Skeletal muscle tissue (tissue), 4 donors: ENCODE data around the gene CLCA2. TPM values are rescaled to one million over a fixed set of nuclear protein-coding genes. Genes with fewer than 3 reads are reported as not detected.

Source experiments
- H3K27ac ChIP-seq: one replicate; pipeline ENCODE4 v1.7.0; 2013; ENCODE audit warnings: mild to moderate bottlenecking, low read depth, low read length, inconsistent platforms
- H3K27me3 ChIP-seq, 3 donors: one replicate each; pipeline ENCODE4 v1.7.0; 2013; ENCODE audit warnings: low read length in 3 of 3; ENCODE audit not compliant: control insufficient read depth in 3 of 3, insufficient read depth in 3 of 3
- H3K36me3 ChIP-seq, 3 donors: one replicate each; pipeline ENCODE4 v1.7.0; 2013; ENCODE audit warnings: low read length in 3 of 3; ENCODE audit not compliant: control insufficient read depth in 3 of 3, insufficient read depth in 3 of 3
- H3K4me1 ChIP-seq, 3 donors: one replicate each; pipeline ENCODE4 v1.7.0; 2013; ENCODE audit warnings: low read length in 3 of 3, mild to moderate bottlenecking in 3 of 3; ENCODE audit not compliant: control insufficient read depth in 3 of 3, insufficient read depth in 3 of 3
- H3K4me3 ChIP-seq, 3 donors: one replicate each; pipeline ENCODE4 v1.7.0; 2013; ENCODE audit warnings: low read length in 3 of 3
- H3K9ac ChIP-seq, 3 donors: one replicate each; pipeline ENCODE4 v1.7.0; 2013; ENCODE audit warnings: low read length in 3 of 3, mild to moderate bottlenecking in 3 of 3, moderate library complexity in 2 of 3, low read depth in 1 of 3
- H3K9me3 ChIP-seq, 3 donors: one replicate each; pipeline ENCODE4 v1.7.0; 2013; ENCODE audit warnings: low read length in 3 of 3; ENCODE audit not compliant: control insufficient read depth in 3 of 3
- total RNA-seq: library from RNA; depleted of rRNA; stranded (reverse); fragments of >200 nt; gene quantifications from one replicate; pipeline ENCODE4 v1.2.3, GENCODE V29; 2014
- donor health status: Osteomylitis.

CLCA2 gene
- total RNA-seq, 1 donor from 2014 or later, result not detected

GRCh38 chr1:86389307-86389706 lies 34.7 kb upstream of the CLCA2 start:
- Histone ChIP-seq H3K9me3 (no peaks in the 10 kb centered on the region), H3K9ac (no peak overlapping the region), H3K36me3 (no peaks in the 10 kb centered on the region), H3K27me3 (no peaks in the 10 kb centered on the region), H3K27ac (no peak overlapping the region), H3K4me3 (no peak overlapping the region), H3K4me1 (no peaks in the 10 kb centered on the region)

GRCh38 chr1:86394416-86394815 lies 29.6 kb upstream of the CLCA2 start:
- H3K4me1 ChIP-seq, result peaks cover 9 to 15% (median 9%) of the 10 kb centered on the region in 3 donors
- no peak overlapping the region for H3K9ac ChIP-seq
- H3K9me3 ChIP-seq, result no peaks in the 10 kb centered on the region
- no peaks in the 10 kb centered on the region for H3K36me3 ChIP-seq
- H3K27ac ChIP-seq, result no peak overlapping the region
- no peak overlapping the region for H3K4me3 ChIP-seq
- no peaks in the 10 kb centered on the region for H3K27me3 ChIP-seq

GRCh38 chr1:86395751-86396497 lies 28.0 kb upstream of the CLCA2 start, which contains the start of gene ODF2L:
Gene ODF2L, minus strand, starts transcription at chr1:86396323. Its CDS starts 9,296 bp downstream, at chr1:86387027.
- Histone ChIP-seq H3K36me3 (no peaks in the 10 kb centered on the region), H3K4me1 (peaks cover 9 to 15% (median 9%) of the 10 kb centered on the region in 3 donors), H3K9me3 (no peaks in the 10 kb centered on the region), H3K9ac (peak within 1 kb of the TSS; percentile 84 to 86 (median 84)), H3K4me3 (peak within 1 kb of the TSS; percentile 91 to 97 (median 94)), H3K27ac (peak within 1 kb of the TSS; percentile 79), H3K27me3 (no peaks in the 10 kb centered on the region)

GRCh38 chr1:86396498-86396890 lies 27.5 kb upstream of the CLCA2 start:
- H3K9ac ChIP-seq, result peak overlapping the region; percentile 84 to 86 (median 84)
- no peaks in the 10 kb centered on the region for H3K9me3 ChIP-seq
- no peaks in the 10 kb centered on the region for H3K27me3 ChIP-seq
- H3K4me1 ChIP-seq, result peaks cover 9 to 15% (median 9%) of the 10 kb centered on the region in 3 donors
- peak overlapping the region; percentile 79 for H3K27ac ChIP-seq
- H3K4me3 ChIP-seq, result peak overlapping the region; percentile 91 to 97 (median 94)
- H3K36me3 ChIP-seq, result no peaks in the 10 kb centered on the region

- Histone ChIP-seq H3K4me1 (no peaks in the 10 kb centered on the region), H3K27ac (no peak overlapping the region), H3K9me3 (no peaks in the 10 kb centered on the region), H3K4me3 (no peak overlapping the region), H3K36me3 (no peaks in the 10 kb centered on the region), H3K9ac (no peak overlapping the region), H3K27me3 (no peaks in the 10 kb centered on the region)
These were observed 14.5 kb upstream of the CLCA2 start for GRCh38 chr1:86409416-86410021.

- Histone ChIP-seq H3K4me3 (no peak overlapping the region), H3K27me3 (no peaks in the 10 kb centered on the region), H3K9ac (no peak overlapping the region), H3K4me1 (no peaks in the 10 kb centered on the region), H3K9me3 (no peaks in the 10 kb centered on the region), H3K27ac (no peak overlapping the region), H3K36me3 (no peaks in the 10 kb centered on the region)
These were observed 13.1 kb upstream of the CLCA2 start for GRCh38 chr1:86410879-86411278.

- no peaks in the 10 kb centered on the region for H3K9me3 ChIP-seq
- no peaks in the 10 kb centered on the region for H3K27me3 ChIP-seq
- H3K27ac ChIP-seq, result no peak overlapping the region
- no peak overlapping the region for H3K4me3 ChIP-seq
- no peaks in the 10 kb centered on the region for H3K36me3 ChIP-seq
- H3K9ac ChIP-seq, result no peak overlapping the region
- H3K4me1 ChIP-seq, result no peaks in the 10 kb centered on the region
These were observed 7.6 kb upstream of the CLCA2 start for GRCh38 chr1:86416343-86416742.

GRCh38 chr1:86419277-86419903 lies 4.6 kb upstream of the CLCA2 start:
- Histone ChIP-seq H3K4me1 (peaks cover 3 to 11% (median 6%) of the 10 kb centered on the region in 3 donors), H3K27me3 (no peaks in the 10 kb centered on the region), H3K9ac (no peak overlapping the region), H3K9me3 (no peaks in the 10 kb centered on the region), H3K36me3 (no peaks in the 10 kb centered on the region), H3K27ac (no peak overlapping the region), H3K4me3 (no peak overlapping the region)

GRCh38 chr1:86421601-86422280 lies 2.2 kb upstream of the CLCA2 start:
- no peak overlapping the region for H3K4me3 ChIP-seq
- H3K27me3 ChIP-seq, result no peaks in the 10 kb centered on the region
- no peaks in the 10 kb centered on the region for H3K9me3 ChIP-seq
- H3K27ac ChIP-seq, result no peak overlapping the region
- H3K4me1 ChIP-seq, result peaks cover 3 to 11% (median 6%) of the 10 kb centered on the region in 3 donors
- H3K36me3 ChIP-seq, result no peaks in the 10 kb centered on the region
- no peak overlapping the region for H3K9ac ChIP-seq
